Measurements from ENCODE around the gene SPTBN4. TPM values are rescaled to one million over a fixed set of nuclear protein-coding genes. Genes with fewer than 3 reads are reported as not detected.

Gene SPTBN4
- total and polyA plus RNA-seq, 10 of the 15 experiments (the other 5 are each of a cell fraction or from before 2014, with no cell fraction given), result 0.04 to 1.1 (median 0.34) TPM; not detected in 1

- TF ChIP-seq ZBTB40 (IDR thresholded peaks at IDR 0.05; ENCODE audit: borderline replicate concordance) (no peak), HDAC6 (IDR thresholded peaks at IDR 0.05; ENCODE audit: unreplicated experiment) (no peak), RCOR1 (conservative IDR thresholded peaks at IDR 0.05; ENCODE audit: low read depth, low read length) (no peak), REST (IDR thresholded peaks at IDR 0.05; ENCODE audit: low read depth, low read length) (no peak)
- TF ChIP-seq, protein P1, sequence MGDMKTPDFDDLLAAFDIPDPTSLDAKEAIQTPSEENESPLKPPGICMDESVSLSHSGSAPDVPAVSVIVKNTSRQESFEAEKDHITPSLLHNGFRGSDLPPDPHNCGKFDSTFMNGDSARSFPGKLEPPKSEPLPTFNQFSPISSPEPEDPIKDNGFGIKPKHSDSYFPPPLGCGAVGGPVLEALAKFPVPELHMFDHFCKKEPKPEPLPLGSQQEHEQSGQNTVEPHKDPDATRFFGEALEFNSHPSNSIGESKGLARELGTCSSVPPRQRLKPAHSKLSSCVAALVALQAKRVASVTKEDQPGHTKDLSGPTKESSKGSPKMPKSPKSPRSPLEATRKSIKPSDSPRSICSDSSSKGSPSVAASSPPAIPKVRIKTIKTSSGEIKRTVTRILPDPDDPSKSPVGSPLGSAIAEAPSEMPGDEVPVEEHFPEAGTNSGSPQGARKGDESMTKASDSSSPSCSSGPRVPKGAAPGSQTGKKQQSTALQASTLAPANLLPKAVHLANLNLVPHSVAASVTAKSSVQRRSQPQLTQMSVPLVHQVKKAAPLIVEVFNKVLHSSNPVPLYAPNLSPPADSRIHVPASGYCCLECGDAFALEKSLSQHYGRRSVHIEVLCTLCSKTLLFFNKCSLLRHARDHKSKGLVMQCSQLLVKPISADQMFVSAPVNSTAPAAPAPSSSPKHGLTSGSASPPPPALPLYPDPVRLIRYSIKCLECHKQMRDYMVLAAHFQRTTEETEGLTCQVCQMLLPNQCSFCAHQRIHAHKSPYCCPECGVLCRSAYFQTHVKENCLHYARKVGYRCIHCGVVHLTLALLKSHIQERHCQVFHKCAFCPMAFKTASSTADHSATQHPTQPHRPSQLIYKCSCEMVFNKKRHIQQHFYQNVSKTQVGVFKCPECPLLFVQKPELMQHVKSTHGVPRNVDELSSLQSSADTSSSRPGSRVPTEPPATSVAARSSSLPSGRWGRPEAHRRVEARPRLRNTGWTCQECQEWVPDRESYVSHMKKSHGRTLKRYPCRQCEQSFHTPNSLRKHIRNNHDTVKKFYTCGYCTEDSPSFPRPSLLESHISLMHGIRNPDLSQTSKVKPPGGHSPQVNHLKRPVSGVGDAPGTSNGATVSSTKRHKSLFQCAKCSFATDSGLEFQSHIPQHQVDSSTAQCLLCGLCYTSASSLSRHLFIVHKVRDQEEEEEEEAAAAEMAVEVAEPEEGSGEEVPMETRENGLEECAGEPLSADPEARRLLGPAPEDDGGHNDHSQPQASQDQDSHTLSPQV (IDR thresholded peaks at IDR 0.05), result no peak
- TF ChIP-seq, protein P2, sequence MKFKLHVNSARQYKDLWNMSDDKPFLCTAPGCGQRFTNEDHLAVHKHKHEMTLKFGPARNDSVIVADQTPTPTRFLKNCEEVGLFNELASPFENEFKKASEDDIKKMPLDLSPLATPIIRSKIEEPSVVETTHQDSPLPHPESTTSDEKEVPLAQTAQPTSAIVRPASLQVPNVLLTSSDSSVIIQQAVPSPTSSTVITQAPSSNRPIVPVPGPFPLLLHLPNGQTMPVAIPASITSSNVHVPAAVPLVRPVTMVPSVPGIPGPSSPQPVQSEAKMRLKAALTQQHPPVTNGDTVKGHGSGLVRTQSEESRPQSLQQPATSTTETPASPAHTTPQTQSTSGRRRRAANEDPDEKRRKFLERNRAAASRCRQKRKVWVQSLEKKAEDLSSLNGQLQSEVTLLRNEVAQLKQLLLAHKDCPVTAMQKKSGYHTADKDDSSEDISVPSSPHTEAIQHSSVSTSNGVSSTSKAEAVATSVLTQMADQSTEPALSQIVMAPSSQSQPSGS (IDR thresholded peaks at IDR 0.05; ENCODE audit: low read length), result no peak
- TF ChIP-seq, protein P3, sequence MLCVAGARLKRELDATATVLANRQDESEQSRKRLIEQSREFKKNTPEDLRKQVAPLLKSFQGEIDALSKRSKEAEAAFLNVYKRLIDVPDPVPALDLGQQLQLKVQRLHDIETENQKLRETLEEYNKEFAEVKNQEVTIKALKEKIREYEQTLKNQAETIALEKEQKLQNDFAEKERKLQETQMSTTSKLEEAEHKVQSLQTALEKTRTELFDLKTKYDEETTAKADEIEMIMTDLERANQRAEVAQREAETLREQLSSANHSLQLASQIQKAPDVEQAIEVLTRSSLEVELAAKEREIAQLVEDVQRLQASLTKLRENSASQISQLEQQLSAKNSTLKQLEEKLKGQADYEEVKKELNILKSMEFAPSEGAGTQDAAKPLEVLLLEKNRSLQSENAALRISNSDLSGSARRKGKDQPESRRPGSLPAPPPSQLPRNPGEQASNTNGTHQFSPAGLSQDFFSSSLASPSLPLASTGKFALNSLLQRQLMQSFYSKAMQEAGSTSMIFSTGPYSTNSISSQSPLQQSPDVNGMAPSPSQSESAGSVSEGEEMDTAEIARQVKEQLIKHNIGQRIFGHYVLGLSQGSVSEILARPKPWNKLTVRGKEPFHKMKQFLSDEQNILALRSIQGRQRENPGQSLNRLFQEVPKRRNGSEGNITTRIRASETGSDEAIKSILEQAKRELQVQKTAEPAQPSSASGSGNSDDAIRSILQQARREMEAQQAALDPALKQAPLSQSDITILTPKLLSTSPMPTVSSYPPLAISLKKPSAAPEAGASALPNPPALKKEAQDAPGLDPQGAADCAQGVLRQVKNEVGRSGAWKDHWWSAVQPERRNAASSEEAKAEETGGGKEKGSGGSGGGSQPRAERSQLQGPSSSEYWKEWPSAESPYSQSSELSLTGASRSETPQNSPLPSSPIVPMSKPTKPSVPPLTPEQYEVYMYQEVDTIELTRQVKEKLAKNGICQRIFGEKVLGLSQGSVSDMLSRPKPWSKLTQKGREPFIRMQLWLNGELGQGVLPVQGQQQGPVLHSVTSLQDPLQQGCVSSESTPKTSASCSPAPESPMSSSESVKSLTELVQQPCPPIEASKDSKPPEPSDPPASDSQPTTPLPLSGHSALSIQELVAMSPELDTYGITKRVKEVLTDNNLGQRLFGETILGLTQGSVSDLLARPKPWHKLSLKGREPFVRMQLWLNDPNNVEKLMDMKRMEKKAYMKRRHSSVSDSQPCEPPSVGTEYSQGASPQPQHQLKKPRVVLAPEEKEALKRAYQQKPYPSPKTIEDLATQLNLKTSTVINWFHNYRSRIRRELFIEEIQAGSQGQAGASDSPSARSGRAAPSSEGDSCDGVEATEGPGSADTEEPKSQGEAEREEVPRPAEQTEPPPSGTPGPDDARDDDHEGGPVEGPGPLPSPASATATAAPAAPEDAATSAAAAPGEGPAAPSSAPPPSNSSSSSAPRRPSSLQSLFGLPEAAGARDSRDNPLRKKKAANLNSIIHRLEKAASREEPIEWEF (IDR thresholded peaks at IDR 0.05; ENCODE audit: insufficient replicate concordance, low read depth, low read length), result no peak
These were observed 7.9 kb downstream of the SPTBN4 start (continued) for GRCh38 chr19:40474737-40475136.
